Measurements from ENCODE around the gene FBXW5.

The FBXW5 gene

DNA sequence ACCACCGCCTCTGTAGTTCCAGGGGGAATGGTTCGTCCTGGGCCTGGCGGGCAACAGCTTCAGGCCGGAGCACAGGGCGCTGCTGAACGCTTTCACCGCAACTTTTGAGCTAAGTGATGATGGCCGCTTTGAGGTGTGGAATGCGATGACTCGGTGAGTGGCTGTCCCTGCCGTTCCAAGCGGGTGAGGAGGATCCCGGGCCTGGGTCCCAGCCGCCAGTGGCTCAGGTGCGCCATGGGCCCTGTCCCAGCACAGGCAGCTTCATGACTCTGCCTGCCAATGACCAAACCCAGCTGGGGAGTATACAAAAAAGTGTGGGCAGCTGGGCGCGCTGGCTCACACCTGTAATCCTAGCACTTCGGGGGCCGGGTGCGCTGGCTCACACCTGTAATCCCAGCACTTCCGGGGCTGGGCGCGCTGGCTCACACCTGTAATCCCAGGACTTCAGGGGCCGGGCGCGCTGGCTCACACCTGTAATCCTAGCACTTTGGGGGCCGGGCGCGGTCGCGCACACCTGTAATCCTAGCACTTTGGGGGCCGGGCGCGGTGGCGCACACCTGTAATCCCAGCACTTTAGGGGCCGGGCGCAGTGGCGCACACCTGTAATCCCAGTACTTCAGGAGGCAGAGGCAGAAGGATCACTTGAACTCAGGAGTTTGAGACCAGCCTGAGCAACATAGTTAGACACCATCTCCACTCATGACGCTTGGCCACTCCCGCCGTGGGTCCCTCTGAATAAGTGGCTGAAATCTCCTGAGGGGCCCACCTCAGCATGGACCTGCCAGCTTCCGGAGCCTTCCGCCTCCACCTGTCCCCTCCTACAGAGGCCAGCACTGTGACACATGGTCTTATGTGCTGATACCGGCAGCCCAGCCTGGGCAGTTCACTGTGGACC, 8.6 kb upstream of the FBXW5 start:
- Mint-ChIP-seq H3K9me3 (no peaks in the 10 kb centered on the region), H3K27ac (no peak overlapping the region), H3K4me1 (peaks cover 2% of the 10 kb centered on the region), H3K27me3 (ENCODE audit: low read depth) (peaks cover 3% of the 10 kb centered on the region), H3K36me3 (ENCODE audit: low read depth) (no peaks in the 10 kb centered on the region), H3K4me3 (no peak overlapping the region)
- TF ChIP-seq, protein P1, sequence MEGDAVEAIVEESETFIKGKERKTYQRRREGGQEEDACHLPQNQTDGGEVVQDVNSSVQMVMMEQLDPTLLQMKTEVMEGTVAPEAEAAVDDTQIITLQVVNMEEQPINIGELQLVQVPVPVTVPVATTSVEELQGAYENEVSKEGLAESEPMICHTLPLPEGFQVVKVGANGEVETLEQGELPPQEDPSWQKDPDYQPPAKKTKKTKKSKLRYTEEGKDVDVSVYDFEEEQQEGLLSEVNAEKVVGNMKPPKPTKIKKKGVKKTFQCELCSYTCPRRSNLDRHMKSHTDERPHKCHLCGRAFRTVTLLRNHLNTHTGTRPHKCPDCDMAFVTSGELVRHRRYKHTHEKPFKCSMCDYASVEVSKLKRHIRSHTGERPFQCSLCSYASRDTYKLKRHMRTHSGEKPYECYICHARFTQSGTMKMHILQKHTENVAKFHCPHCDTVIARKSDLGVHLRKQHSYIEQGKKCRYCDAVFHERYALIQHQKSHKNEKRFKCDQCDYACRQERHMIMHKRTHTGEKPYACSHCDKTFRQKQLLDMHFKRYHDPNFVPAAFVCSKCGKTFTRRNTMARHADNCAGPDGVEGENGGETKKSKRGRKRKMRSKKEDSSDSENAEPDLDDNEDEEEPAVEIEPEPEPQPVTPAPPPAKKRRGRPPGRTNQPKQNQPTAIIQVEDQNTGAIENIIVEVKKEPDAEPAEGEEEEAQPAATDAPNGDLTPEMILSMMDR (IDR thresholded peaks at IDR 0.05; ENCODE audit: unreplicated experiment in 3 of 3) = no peak

DNA sequence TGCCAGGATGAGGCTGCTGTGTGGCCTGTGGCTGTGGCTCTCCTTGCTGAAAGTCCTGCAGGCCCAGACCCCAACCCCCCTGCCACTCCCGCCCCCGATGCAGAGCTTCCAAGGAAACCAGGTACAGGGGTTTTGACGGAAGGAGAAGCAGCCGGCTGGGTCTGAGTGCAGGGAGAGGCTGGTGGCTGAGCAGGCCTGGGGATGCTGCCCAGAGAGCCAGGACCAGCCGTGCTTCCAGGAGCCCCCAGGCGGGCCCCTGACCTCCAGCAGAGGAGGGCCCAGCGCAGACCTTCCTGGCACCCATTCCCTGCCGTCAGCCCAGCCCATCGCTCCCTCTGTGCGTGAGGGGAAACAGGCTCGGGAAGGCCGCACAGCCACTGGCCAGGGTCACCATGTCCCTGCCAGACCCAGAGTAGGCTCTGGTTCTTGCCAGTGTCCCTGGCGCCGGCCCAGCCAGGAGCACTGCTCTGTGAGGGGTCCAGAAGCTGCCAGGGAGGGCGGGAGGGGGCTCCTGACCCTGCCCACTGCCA, 7.8 kb upstream of the FBXW5 start:
- Mint-ChIP-seq H3K27ac (no peak overlapping the region), H3K9me3 (no peaks in the 10 kb centered on the region), H3K4me1 (peaks cover 4% of the 10 kb centered on the region), H3K27me3 (ENCODE audit: low read depth) (peaks cover 4% of the 10 kb centered on the region), H3K36me3 (ENCODE audit: low read depth) (no peaks in the 10 kb centered on the region), H3K4me3 (no peak overlapping the region)
- TF ChIP-seq, protein P1 (IDR thresholded peaks at IDR 0.05; ENCODE audit: unreplicated experiment in 3 of 3) = no peak

- Mint-ChIP-seq H3K4me3 (no peak within 1 kb of the TSS), H3K27me3 (ENCODE audit: low read depth) (peaks cover 4% of the 10 kb centered on the region), H3K36me3 (ENCODE audit: low read depth) (no peaks in the 10 kb centered on the region), H3K9me3 (no peaks in the 10 kb centered on the region), H3K27ac (peak within 1 kb of the TSS in 2 of 3 experiments; percentile 21 to 94), H3K4me1 (peaks cover 9% of the 10 kb centered on the region)
- TF ChIP-seq, protein P1 (IDR thresholded peaks at IDR 0.05; ENCODE audit: unreplicated experiment in 3 of 3) = no peak
These were observed 7.2 kb upstream of the FBXW5 start, which contains the start of gene LCN12 for GRCh38 chr9:136951541-136952320. LCN12 (plus strand) TSS chr9:136952273; CDS start chr9:136952328, 55 bp downstream.

GRCh38 chr9:136950656-136951276, 6.2 kb upstream of the FBXW5 start:
- H3K9me3 Mint-ChIP-seq = no peaks in the 10 kb centered on the region

More at GRCh38 chr9:136950656-136951276, 6.2 kb upstream of the FBXW5 start:
- Mint-ChIP-seq H3K4me3 (peak overlapping the region; percentile 80 to 81 (median 80)), H3K27me3 (ENCODE audit: low read depth) (peaks cover 4% of the 10 kb centered on the region), H3K36me3 (ENCODE audit: low read depth) (no peaks in the 10 kb centered on the region), H3K27ac (peak overlapping the region; percentile 64 to 94 (median 87)), H3K4me1 (peaks cover 9% of the 10 kb centered on the region)
- TF ChIP-seq, protein P1 (IDR thresholded peaks at IDR 0.05; ENCODE audit: unreplicated experiment in 3 of 3) = no peak
